SKM-1 treated with dmso at 0.1 percent for 144 hours (cell line): ENCODE results near the gene HSD17B3.
"Not testable (repeated sequence)": the region's sequence is repeated elsewhere in the genome, so short reads cannot be mapped to it uniquely, and the experiment has no call there.

Experiments used
- DNase-seq: peaks from one replicate; lab custom pipeline; 2025; ENCODE audit not compliant: unreplicated experiment; lab: John Stamatoyannopoulos, UW

HSD17B3 gene

DNA sequence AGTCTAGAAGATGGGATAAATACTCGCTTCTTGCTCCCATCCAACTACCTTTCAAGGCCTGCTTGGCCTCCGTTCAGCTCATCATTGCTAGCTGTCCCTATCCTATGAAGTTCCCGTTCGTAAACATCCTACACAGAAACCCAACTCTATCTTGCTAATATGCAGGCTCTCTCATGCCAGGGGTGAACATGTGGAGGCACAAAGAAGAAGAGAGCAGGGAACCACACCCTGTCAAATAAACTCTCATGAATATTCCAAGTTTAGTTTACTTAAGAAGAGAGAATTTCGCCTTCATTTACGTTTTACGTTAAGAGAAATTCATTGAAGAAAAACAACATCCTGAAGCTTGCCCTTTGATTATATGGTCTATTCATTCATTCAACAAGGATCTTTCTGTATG lies 7.9 kb upstream of the HSD17B3 start:
- DNase-seq, result no peak

DNA sequence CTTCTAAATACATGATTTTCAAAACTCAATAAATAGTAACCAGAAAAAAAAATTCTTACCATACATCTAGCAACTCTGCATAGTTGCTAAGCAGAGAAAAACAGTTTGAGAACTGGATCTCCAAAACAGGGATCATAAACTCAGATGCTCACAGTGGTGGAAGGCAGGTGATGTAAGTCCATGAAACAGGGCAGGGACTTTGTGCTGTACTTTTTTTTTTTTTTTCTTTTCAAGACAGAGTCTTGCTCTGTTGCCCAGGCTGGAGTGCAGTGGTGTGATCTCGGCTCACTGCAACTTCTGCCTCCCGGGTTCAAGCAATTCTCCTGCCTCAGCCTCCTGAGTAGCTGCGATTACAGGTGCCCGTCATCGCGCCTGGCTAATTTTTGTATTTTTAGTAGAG lies 5.0 kb upstream of the HSD17B3 start:
- not testable (repeated sequence) for DNase-seq

DNA sequence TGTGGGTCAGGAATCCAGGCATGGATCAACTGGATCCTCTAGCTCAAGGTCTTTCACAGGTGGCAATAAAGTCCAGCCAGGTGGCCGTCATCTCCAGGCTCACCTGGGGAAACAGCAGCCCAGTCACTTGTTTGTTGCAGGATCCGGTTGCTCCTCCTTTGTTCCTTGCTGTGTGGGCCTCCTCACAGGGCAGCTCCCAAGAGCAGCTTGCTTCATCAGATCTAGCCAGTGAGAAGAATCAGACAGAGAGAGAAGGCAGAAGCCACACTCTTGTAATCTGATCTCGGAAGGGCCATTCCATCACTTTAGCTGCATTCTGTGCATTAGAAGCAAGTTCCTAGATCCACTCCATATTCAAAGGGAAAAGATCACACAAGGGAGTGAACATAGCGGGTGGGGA lies 3.2 kb upstream of the HSD17B3 start:
- no peak for DNase-seq

DNA sequence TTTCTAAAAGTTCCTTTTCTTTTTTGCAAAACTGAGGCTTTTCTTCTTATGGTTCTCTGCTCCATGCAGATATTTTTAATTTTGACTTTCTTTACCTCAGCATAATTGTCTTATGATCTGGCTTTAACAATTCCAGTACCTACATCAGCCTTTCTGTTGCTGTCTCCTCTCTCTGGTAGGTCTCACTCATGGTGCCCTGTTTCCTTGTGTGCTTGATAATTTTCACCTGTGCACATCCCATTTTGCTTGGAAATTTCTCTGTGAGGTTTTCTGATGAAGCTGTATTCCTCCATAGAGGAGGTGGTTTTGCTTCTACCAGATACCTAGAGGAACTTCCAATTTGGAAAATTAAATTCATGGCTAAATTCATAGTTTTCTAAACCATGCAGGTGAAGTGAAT lies 2.3 kb upstream of the HSD17B3 start:
- DNase-seq, result no peak

DNA sequence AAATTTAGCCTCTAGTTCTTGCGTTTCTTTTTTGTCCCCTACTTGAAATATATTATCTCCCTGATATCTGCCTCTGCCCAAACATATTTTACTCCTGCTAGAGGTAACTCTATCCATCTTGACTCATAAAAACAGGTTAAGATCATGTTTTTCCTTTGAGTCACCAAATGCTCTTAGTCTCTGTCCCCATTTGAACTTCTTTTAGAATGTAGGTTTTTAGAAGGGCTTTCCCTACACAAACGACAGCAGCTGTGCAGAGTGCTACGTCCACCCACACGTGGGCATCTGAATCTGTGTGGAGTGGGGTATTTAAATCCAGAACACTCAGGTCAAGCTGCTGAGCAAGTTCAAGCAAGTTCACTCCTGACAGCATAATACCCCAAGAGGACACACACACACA lies 2.2 kb downstream of the HSD17B3 start:
- DNase-seq, result no peak

DNA sequence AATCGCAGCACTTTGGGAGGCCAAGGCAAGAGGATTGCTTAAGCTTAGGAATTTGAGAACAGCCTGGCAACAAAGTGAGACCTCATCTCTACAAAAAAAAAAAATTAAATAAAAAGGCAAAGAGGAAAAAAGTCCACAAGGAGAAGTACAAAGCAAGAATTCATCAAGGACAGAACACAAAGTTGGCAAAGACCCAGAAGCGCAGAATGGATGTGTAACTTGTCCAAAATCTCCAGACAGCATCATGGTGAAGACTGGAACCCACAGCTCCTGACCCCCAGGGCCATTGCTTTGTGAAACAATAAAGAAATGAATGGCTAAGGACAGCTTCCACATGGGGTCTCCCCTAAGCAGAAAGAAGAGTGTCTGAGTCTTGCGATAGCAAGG lies 7.8 kb downstream of the HSD17B3 start:
- no peak for DNase-seq

DNA sequence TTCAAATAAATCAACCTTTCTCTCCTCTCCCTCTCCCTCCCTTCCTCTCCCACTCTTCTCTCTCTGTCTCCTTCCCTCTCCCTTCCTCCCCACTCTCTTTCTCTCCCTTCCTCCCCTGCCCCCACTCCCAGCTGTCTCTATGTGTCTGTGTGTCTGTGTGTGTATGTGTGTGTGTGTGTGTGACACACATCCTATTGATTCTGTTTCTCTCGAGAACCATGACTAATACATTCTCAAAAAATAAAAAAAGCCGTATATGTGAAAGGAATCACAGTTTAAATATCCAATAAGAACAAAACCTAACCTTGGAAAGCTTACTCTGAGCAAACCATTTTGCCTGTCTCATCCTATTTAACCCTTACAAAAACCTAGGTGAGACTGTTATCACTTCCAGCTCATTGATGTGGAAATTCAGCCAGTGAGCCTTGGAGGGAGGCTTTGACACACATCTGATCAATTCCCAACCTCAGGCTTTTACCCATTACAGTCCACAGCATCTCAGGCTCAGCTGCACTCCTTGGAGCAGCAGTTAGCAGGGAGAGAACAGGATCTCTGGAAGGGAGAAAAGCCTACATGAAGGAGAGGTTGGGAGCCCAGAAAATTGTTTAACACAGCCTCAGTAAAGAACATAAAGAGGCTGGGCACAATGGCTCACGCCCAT lies 8.3 kb downstream of the HSD17B3 start:
- no peak for DNase-seq

DNA sequence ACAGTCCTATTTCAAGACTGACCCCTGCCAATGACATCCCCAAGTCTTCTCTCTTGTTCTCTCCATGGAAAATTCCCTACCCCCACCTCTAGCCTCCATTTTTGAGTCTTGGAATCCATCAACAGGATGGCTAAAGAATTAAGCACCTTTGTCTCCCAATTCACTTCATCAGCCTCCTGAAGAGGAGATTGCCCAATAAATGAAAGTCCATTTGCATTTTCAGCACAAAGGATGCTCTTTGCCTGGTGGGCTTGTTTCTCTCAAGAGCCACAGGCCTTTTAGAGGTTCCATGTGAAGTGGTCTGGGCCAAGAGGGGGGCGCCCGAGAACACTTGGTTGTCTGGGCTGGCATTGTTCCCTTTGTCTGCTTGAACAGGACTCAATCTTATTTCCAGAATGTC lies 12.6 kb downstream of the HSD17B3 start:
- DNase-seq, result no peak

DNA sequence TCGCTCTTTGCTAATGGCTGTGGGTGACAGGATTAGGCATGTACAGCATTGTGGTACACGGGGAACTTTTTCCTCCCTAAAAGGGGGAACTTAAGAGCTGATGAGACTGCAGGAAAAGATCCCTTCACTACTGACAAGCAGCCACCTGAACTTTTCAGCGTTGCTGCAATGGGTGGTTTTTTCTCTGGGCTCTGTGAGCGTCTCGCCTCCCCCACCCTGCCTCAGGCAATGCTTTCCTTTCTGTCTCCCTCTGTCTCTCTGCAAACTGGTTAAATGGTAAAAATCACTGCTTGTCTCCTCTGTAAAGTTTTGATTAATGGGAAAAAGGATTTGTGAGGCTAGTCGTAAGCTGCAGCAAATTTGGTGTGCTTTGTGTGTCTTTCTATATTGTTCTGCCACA lies 20.3 kb downstream of the HSD17B3 start:
- no peak for DNase-seq

DNA sequence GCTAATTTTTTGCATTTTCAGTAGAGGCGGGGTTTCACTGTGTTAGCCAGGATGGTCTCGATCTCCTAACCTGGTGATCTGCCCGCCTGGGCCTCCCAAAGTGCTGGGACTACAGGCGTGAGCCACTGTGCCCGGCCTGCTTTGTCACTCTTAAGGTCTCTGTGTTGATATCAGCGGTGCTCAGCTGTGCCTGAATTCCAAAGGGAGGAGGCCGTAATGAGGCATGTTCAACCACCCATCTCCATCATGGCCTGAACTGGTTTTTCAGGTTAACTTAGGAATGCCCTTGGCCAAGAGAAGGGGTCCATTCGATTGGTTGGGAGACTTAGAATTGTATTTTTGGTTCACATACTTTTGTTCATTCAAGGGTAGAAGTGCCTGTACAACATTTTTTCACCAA lies 22.0 kb downstream of the HSD17B3 start:
- no peak for DNase-seq

DNA sequence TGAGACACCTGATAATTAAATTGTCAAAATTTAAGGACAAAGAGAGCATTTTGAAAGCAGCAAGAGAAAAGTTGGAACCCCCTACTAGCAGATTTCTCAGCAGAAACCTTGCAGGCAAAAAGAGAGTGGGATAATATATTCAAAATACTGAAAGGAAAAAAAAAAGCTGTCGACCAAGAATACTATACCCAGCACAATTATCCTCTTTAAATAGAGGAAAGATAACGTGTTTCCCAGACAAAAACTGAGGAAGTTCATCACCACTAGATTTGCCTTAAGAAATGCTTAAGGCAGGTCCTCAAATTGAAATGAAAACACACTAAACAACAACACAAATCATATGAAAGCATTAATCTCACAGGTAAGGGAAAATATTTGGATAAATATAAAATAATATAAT lies 27.0 kb downstream of the HSD17B3 start:
- no peak for DNase-seq

DNA sequence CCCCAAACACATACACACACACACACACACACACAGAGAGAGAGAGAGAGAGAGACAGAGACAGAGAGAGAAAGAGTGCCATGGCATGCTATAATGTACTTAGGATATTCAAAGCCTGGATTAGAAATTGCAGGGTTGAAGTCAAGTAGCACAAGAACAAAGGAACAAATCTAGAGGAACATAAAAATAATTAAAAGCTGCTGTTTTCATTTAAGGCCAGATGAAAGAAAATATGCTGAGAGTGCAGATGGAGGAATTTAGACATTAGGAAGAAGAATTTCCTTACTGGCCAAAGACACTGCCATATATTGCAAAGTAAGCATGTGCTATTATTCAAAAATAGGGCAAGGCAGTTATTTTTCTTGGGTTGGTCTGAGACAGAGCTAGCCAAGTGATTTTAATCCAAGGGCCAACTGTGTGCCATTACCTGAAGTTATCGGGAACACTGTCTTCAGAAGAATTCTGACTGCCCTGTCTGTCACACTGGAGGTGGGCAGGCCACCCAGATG lies 31.7 kb downstream of the HSD17B3 start:
- no peak for DNase-seq

DNA sequence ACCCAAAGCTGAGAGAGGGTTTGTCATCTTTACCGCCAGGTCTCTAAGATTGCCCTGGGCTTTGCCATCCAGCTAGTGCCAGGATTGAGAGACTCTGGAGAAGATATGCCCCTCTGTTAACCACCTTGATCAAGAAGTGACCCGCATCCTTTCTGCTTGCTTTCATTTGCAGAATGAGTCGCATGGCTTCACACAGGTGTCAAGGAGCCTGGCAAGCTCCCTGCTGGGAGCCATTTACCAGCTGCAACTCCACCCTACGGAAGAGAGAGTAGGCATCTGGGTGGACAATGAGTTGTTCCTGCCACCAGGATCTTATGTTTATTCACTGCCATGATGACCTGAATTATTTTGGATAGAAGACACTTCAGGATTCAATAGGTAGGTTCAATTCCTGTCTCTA lies 43.0 kb downstream of the HSD17B3 start:
- DNase-seq, result no peak

DNA sequence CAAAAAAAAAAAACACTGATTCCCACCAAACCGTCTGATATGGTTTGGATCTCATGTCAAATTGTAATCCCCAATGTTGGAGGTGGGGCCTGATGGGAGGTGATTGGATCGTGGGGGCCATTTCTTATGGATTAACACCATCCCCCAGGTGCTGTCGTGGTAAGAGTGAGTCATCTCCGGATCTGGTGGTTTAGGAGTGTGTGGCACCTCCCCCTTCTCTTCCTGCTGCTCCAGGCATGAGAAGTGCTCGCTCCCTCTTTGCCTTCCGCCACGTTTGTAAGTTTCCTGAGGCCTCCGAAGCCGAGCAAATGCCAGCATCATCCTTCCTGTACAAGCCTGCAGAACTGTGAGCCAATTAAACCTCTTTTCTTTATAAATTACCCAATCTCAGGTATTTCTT lies 45.2 kb downstream of the HSD17B3 start:
- DNase-seq, result no peak

DNA sequence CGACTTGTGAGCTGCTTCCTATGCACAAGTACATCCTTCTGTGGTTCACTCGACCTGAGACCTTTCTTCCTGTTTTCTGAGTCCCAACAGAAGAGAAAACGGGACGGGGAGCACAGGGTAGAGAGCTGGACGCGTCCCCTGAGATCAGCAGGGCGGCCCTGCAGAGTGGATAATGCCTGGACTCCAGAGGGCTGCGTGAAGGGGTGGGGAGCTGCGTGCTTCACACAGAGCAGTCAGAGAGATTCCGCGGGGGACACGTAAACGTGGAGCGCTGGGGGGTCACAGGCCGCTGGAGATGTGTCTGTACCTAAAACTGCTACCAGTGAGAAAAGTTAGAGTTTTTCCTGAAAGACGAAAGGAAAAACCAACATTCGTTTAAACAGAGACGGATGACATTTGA lies 46.3 kb downstream of the HSD17B3 start:
- DNase-seq, result no peak

DNA sequence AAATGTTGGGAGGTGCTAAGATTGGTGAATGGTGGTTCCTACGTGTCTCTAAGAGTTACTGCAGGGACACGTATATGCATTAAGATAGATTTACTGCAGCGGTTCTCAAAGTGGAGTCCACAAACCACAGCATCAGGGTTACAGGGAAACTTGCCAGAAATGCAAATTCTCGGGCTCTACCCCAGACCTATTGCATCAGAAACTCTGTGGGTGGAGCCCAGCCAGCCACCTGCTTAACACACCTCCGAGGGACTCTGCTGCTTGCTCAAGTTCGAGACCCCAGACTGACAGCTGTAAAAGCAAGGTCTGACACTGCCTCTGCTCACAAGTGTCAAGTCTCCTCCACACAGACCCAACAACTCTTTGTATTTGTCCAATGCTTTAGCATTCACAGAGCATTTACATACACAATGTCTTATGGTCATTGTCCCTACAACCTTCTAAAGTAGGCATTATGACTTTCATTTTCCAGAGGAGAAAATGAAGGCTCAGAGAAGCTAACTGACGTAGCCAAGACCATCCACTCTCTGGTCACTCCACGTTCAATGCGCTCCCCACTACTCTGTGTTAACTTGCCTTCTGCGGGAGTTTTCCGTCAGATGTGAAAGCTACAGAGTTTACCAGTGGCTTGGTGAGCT lies 48.8 kb downstream of the HSD17B3 start:
- no peak for DNase-seq

DNA sequence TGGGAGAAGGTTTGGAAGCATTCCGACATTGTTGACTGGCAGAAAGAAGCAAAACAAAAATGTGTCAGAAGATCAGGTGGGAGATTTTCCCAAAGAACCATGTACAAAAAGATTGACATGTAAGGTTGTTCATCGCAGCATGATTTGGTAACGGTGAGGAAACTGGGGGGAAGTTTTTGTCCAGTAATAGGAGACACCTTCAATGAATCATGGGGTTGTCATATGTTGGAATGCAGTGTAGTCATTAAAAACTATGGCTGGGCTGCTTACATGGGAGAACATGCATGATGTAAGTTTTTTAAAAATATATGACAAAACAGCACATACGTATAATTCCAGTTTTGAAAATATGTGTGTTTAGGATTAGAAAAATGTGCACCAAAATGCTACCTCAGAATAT lies 50.5 kb downstream of the HSD17B3 start:
- no peak for DNase-seq

DNA sequence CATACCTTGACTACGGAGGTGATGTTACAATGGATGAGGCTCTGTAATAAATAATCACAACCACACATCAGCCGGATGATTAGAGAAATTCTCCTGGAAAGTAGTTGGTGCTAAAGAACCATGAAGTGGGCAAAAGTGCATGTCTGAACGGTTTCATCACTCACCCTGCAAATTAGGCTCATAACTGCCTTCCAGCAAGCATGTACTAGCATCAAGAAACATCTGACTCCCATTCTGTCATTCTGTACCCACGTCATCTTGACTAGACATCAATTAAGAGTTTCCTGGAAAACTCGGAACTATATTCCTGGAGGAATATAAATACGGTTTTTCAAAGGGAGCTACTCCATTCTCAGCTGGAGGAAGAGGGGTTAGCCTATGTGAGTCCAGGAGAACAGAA lies 52.2 kb downstream of the HSD17B3 start:
- DNase-seq, result no peak

DNA sequence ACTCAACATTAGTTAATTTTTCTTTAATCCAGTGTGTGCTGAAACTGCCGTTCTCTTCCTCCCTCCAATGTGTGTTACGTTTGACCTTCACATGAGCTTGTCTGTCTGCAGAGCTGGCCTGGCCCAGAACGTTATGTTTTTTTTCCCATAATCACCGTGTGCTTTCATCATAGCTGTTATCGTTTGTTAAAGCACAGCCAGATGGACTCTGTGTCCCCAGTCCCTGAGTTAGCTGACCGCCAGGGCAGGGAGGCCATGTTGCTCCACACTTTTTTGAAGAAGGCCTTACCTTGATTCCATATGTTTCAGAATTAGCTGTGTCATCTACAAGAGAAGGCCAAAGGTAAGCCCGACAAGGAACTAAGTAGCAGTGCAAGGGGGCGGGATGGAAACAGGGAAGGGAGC lies 55.7 kb downstream of the HSD17B3 start:
- no peak for DNase-seq

DNA sequence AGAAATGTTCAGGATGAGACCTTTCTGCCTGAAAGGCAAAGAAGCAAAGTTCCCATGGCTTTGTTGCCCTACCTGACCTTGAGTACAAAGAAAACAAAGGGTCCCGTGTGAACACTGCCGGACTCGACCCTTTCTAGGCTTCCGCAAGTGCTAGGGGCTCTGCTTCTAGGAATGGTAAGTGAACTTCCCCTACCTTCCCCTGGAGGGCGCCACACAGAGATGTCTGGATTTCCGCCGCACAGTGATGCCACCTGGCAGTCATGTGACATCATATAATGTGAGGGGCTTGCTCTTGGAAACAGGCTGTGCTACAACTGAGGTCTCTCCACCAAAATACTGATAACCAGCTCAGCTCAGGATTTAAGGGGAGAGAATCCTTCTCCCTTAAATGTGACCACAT lies 56.6 kb downstream of the HSD17B3 start:
- no peak for DNase-seq

DNA sequence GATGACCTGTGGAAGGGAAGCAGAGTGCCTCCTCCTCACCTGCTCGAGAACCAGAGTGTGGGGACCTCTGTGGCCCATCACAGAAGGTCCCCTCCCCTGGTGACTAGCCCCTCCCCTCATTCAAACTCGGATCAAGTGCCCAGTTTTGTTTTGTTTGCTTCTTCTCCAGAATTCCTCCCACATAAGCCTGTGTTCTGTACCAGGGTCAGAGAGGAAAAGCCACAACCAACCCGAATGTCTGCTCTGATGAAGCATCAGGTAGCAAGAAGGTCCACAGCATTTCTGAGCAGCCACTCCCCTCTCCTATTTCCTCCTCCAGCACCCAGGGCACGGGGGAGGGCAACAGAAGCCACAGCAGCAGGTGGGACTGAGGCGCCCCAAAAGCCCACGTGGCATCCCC lies 58.2 kb downstream of the HSD17B3 start:
- DNase-seq, result no peak

DNA sequence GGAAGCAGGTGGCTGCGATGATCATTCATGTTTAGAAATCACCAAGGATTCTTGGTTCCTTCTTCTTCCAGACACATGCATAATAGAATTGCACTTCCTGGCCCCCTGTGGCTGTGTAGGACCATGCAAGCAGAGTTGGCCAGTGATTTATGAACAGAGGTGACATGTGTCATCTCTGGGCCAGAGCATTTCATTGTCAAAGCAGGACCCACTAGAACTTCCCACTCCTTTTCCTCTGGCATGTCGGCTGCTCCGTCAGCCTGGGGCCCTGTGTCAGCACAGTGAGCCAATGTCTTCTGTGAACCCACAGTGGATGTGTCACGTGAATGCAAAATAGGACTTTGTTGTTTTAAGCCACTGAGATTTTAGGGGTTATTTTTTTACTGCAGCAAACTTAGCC lies 59.2 kb downstream of the HSD17B3 start:
- no peak for DNase-seq

DNA sequence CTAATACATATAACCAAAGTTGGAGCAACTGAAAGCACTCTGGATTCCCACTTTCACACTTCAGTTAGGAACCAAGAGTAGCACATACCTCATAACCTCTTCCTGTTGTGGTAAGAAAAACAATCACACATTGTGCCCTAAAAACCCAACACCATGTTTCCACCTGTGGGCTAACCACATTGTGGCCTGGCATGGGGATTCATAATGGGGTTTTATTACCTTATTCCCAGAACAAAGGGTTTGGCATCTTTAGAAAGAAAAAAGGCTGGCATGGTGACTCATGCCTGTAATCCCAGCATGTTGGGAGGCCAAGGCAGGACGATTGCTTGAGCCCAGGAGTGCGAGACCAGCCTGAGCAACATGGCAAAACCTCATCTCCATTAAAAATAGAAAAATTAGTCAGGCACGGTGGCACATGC lies 60.6 kb downstream of the HSD17B3 start:
- DNase-seq, result no peak
